NCI-H2227 treated with DMSO at 0.1 percent for 48 hours (cell line): ENCODE results near the gene ZNF581.

Experiments
- DNase-seq: peaks from one replicate; lab custom pipeline; 2025; lab: John Stamatoyannopoulos, UW

Gene ZNF581

DNA sequence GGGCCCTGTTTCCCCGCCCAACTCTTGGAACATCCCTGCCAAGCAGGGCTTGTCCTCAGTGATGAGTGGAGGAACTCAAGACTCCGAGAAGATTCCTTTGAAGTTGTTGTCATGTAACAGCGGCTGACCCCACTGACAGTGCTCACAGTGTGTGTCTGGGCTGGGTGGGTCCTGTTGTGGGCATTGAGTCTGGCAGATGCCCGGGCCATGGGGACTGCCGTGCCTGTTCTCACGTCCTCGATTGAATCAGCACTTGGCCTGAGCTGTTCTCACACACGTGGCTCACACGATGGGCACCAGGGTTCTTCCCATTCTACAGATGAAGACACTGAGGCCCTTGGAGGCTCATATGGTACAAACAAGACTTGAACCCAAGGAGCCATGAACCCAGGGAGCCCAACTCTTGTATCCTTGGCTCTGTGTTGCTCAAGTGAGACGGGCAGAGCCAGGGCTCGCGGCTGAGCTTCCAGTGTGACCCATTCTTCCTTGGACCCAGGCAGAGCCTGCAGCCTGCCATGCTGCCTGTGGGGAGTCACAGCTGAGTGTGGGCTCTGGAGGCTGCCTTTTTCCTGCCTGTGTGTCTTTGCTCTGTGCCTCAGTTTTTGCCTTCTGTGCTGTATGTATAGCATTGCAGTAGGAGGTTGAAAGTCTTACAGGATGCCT, 23.0 kb downstream of the ZNF581 start:
- no peak for DNase-seq

DNA sequence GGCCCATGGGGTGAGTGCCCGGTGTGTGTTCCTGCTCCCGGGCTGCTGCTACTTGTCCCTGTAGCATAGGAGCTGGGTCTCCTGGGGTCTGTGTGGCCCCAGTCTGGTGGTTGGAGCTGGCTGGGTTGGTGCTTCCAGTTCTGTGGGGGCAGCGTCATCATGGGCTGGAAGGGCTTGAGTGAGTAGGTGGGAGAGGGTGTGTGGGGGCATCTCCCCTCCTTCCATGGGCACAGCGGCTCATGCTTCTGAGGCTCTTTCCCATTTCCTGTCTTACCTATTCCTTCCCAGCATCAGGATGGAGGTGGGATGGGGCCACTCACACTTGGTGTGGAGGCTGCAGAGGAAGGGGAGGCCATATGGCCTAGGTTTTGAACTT, 23.5 kb downstream of the ZNF581 start:
- no peak for DNase-seq

DNA sequence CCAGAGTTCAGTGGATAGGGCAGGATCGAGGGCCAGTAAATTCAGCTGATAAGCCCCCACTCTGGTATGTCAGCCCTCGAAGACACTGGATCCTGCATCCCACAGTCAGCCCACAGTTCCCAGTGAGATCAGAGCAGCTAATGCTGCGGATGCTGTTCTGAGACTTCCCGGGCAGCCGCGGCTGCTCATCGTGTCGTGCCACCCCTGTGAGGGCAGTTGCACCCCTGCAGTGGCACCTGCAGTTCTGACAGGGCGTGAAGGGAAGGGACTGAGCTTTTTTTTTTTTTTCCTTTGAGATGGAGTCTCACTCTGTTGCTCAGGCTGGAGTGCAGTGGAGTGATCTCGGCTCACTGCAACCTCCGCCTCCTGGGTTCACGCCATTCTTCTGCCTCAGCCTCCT, 24.1 kb downstream of the ZNF581 start:
- DNase-seq = no peak

DNA sequence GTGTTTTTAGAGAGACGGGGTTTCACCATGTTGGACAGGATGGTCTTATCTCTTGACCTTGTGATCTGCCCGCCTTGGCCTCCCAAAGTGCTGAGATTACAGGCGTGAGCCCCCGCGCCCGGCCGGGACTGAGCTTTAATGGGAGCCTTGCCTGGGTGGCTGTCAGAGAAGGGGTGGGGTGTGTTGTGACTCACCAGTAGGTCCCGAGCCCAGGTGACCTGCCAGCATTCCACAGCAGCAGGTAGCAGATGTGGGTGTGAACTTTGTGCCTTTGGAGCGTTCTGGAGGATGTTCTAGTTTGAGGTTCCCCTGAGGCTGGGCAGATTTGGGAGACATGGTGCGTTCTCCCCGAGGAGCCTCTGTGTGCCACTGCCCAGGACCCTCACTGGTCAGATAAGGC, 24.5 kb downstream of the ZNF581 start:
- DNase-seq = no peak

DNA sequence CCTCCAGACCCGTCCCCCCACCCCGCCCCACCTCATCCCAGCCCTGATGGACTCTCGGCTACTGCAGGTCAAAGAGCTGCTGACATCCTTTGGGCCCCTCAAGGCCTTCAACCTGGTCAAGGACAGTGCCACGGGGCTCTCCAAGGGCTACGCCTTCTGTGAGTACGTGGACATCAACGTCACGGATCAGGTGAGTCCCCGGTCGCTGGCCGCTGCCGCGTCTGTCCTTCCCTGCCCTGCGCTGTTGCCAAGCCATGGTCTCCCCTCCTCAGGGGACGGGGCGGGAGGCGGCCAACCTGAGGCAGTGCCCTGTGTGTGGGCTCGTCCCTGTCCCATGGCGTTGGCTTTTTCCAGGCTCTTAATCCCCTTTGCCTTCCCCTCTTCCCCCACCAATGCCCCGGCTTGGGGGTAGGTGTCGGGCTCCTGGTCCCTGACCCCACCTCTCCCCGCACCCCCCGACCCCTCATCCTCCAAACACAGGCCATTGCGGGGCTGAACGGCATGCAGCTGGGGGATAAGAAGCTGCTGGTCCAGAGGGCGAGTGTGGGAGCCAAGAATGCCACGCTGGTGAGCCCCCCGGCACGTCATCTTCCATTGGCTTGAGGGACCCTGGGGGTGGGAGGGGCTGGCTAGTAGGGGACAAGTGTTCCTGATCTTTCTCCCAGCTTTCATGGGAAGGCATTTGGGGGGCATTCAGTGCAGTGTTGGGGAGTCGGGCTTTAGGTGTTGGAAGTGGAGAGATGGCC, 25.3 kb downstream of the ZNF581 start:
- no peak for DNase-seq

DNA sequence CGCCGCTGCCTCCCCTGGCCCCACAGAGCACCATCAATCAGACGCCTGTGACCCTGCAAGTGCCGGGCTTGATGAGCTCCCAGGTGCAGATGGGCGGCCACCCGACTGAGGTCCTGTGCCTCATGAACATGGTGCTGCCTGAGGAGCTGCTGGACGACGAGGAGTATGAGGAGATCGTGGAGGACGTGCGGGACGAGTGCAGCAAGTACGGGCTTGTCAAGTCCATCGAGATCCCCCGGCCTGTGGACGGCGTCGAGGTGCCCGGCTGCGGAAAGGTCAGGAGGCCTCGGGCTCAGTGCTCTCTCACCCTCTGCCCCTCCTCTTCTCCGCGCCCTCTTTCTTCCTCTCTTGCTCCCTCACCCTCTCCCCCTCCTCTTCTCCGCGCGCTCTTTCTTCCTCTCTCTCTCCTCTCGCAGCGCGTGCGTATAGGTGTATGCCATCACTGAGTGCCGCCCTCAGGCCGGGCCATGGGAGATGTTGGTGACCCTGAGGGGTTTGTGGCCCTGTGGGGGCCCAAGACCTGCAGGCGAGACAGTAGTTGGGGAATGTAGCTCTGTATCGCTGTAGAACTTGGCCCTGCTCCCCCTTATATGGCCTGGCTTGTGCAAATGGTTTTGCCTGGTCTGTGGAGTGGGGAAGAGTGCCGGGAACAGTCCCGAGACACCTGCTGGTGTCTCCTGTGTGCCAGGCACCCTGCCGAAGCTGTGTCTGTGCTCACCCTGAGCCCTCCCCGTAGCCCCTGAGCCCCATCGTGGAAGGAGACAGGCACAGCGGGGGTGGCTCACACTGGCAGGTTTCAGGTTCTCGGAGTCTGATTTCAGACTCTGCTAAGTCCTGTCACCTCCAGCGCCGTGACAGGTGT, 26.2 kb downstream of the ZNF581 start:
- no peak for DNase-seq

DNA sequence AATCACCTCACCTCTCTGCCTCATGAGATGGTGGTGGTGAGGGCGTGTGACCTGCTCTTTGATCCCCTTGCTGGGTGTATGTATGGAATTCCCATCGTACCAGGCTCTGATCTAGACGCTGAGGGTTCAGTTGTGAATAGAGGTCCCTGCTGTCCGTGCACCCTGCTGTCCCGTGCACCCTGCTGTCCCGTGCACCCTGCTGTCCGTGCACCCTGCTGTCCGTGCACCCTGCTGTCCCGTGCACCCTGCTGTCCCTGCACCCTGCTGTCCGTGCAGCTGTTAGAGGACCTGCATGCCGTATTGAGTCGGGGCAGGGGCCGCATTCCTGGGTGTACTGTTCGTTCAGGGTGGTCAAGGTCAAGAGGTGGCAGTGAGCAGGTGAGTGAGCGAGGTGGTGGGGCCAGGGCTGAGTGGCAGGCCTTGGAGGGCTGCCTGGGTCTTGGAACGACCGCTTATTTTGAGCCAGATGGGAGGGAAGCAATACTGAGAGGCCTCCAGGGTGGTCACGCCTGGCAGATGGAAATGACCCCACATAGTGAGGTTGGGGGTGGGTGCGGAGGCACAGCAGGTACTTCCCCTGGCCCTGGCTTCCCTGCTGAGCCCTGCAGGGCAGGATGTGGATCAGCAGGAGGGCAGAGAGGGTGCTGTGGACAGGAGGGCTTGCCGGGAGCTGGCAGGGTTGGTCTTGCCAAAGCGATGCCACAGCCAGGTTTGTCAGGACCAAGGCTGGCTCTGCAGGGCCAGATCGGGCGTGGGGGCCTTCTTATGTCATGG, 27.0 kb downstream of the ZNF581 start:
- no peak for DNase-seq

DNA sequence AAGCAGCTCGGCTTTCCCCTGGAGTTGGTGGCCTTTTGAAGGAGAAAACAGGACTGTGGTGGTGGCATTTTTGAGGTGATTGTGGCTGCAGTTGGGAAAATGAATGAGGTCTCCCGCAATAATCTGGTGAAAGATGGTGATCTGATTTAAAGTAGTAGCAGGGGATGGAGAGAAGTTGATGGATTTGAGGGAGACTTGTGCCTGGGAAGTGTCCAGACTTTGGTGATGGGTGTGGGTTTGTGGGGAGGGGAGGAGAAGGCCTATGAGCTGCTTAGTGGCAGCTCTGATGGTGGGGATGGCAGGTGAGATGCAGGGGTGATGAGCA, 27.6 kb downstream of the ZNF581 start:
- no peak for DNase-seq

DNA sequence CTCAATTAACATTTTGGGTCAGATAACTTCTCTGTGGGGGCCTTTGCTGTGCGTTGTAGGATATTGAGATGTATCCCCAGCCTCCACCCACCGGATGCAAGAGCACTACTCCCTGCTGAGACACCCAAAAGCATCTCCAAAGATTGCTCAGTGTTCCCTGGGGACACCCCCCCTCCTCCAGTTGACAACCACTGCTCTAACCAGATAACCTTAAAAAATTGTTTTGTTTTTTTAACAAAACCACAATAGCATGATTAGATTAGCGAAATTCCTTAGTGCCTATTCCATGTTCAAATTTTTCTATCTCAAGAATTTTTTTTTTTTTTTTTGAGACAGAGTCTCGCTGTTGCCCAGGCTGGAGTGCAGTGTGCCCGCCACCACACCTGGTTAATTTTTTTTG, 29.0 kb downstream of the ZNF581 start:
- DNase-seq = no peak

DNA sequence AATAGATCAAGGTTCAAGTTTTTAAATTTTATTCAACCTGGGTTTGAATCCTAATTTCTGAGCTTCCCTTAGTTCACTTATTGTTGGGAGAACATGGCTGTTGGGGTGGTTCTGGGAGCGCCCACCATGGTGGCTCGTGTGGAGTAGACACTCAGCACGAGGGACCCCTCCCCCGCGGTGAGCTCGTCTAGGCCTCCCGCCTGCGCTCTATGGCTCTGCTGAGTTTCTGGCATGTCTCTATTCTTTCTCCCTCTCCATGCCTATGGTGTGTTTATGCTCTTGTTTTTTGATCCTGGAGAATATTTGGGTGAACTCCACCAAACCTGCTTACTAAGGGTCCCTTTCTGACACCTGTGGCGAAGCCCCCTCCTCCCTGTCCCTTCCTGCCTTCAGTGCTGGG, 30.0 kb downstream of the ZNF581 start:
- DNase-seq = peak; percentile 64

DNA sequence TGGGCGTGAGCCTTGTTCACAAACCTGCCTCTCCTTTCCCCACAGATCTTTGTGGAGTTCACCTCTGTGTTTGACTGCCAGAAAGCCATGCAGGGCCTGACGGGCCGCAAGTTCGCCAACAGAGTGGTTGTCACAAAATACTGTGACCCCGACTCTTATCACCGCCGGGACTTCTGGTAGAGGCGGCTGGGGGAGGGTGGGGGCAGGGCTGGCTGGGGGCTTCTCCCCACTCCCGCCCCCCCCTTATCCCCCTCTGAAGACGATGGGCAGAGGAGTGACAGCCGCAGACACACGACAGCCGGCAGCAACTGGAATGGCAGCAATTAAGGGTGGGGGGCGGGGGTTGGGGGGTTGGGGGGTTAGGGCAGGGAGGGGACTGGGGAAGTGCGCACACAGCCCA, 30.4 kb downstream of the ZNF581 start:
- DNase-seq = no peak

DNA sequence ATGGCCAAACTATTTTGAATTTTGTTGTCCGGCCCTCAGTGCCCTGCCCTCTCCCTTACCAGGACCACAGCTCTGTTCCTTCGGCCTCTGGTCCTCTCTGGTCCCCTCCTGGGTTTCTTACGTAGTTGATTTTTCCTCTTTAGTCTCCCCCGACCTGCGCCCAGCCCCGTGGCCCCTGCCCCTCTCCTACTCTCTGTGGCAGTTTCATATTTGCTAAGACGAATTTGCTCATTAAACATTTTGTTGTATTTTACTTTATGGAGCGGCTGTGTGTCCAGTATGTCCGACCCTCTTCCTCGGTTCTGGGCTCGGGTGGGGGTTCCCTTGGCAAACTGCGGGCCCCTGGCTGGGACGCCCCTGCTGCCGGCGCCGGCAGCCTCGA, 31.0 kb downstream of the ZNF581 start:
- DNase-seq = no peak

DNA sequence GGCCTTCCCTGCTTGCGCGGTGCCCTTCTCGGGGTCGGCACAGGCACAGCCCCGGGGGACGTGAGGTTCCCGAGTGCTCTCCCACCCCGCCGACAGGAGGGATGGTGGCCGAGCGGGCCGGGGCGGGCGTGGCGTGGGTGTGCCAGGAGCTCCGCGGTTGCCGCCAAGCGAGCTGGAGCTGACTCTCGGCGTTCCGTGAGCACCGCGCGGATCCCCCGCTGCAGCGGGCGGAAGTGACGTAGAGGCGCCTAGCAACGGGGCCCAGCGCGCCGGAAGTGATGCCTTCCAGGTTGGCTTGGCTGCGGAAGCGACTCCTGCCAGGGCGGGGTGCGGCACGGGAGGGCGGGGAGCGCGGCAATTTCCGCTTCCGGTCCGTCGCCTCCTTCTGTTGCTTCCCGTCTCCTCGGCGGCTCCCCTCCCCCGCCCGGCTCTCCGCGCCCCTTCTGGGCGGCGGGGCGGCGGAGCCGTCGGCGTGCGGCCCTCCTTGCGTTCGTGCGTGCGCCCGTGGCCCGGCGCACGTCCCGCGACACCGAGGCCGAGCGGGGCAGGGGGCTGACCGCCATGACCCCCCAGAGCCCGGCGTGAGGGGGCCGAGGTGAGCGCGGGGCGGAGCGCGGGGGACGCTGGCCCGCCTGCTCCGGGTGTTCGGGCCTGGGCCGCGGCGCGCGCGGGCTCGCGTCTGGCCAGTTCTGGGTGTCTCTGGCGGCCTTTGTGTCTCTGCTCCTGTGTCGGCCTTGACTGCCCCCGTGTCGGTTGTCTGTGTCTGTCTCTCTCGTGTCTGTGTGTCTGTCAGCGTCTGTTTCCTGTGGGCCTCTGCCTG, 31.6 kb downstream of the ZNF581 start, which contains the start of gene EPN1:
TSS of gene EPN1 (plus strand) at position 386 of the 820 bp plus-strand sequence. CDS start 3,402 bp downstream, outside the sequence.
- peak; percentile 100 for DNase-seq

DNA sequence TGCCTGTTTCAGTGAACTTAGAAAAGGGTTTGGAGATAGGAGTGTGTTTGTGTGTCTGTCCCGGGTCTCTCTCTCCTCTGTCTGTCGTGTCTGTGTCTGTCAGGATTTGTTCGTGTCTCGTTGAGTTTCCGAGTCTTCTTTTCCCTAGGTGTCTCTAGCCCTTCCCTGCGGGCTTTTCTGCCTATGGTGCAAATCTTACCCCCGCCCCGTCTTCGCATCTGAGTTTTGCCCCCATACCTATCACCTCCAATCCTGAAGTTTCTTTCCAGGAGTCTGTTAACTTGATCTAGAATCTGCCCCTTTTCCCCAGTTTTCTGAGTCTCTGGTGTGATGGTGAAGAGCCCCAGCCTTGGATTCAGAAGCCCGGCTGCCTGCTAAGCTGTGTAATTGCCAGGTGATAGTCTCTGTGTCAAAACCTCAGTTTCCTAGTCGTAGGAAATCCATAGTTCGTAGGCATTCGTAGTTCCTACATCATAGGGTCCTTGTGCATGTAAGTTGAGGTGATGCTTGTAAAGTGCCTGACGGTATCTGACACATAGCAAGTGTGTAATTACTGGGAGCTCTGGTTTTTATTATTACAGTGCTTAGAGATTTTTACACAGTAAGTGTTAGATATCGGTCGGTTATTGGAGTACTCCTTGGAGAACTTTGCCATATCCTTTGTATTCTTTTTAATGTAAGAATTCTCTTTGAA, 32.4 kb downstream of the ZNF581 start:
- peak; percentile 70 for DNase-seq

DNA sequence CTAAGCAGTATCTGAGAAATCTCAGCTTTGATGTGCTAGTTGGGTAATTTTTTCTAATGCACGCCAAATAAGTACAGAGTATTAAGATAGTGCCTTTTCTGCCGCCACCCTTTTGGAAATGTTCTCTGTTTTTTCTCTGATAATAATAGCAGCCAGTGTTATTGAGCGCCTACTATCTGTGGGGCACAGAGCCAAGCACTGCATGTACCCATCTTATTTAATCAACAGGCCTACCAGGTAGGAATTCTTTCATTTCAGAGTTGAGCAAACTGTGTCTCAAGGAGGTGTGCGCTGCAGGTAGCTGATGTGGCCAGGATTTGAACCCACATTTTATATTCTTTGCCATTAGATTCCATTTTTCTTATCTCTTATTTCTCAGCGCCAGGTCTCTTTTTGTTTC, 32.9 kb downstream of the ZNF581 start:
- no peak for DNase-seq

DNA sequence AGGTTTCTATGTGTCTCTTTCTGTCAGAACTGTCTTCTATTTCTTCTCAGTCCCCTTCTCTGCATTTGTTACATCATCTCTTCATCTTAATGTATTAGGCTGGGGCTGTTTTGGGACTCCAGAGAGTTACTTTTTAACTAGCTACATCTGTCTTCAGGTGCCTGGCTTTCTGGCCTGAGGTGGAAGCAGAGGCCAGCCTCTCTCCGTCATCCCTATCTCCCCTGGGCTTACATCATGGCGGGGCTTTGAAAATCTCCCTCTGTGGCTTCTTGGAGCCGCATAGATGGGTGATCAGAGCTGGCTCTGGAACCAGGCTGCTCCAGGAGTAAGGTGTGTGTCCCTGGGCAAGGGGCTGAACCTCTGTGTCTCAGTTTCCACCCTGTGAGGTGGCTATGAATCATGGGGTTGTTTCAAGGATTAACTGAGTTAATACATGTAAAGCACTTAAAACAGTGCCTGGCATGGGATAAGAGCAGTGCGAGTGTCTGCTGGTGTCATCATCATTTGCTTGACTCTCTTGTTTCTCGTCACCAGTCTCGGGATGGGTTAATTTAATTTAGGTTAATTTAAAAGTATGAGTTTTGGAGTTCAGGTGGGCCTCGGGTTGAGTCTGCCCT, 33.5 kb downstream of the ZNF581 start:
- no peak for DNase-seq

DNA sequence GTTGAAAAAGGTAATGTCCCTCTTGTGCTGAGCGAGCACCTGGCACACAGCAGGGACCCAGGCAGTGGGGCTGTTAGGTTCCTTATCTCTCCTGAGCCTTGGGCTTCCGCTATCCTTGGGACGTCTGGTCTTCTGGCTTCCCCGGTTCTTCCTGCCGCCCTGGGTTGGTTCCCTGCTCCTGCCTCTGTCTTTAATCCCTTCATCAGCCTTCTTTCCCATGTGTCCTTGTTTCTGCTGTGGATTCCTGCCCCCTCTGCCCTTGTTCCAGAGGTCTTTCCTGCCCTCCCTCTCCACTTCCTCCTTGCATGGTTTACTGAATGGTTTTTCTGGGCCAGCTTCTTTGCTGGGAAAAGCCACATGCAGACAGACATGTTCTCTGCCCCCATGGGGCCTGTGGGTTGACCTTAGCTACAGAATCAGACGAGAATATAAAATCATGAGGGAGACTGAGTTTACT, 34.2 kb downstream of the ZNF581 start:
- no peak for DNase-seq

DNA sequence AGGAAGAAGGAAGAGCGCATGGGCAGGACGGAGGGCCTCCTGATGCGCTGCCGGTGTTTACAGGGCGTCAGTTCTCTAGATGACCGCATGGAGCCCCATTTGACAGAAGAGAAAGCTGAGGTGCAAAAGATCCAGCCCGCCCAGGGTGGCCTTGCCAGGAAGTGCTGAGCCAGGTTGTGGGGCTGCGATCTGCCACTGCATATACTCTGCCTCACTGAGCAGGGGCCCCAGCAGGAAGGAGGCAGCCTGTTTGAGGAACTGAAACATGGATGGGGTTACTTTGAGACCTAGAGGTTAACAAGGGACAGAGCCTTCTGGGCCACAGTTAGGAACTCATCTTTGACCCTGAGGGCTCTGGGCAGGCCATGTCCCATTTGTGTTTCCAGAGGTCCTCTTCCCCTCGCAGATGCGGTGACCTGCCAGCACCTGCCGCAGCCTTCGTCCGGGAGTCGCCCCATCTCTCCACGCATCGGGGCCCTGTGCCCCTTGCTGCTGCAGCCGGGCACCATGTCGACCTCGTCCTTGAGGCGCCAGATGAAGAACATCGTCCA, 34.7 kb downstream of the ZNF581 start:
- no peak for DNase-seq

DNA sequence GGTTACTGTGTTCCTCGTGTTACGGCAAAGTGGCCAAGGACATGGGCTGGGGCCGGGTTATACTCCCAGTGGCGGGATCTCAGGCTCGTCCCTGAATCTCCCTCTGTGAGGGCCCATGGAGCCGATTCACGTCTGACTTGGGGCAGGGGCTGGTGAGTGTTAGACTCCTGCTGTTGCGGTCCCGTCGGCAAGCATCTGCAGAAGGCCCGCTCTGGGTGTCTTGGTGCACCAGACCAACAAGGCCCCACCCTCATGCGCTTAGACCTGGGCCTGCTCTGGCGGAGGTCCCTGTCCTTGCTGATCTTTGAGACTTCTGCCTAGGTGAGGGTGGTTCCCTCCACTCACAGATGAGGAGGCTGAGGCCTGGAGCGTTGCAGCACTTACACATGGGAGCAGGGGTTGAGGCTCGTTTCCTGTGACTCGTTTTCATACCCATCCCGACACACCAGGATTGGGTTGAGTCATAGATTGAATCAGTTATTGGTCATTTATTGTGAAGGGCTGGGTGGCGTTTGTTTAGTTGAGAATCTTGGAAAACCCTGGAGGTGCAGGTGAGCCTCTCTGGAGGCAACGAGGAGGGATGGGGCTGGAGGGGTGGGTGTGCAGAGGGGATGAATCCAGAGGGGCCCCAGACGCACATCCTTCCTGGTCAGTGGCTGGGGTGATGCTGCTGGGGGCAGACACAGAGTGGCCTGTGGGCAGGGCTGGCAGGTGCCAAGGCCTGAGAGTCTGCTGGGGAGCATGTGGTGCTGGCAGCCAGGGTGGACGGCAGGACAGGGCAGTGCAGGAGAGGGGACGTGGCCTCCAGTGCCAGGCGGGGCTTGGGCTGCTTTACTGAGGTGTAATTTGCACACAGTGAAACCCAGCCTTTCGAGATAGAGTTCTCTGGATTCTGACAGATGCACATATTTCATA, 36.2 kb downstream of the ZNF581 start:
- DNase-seq = no peak
